HepG2 (cell line): ENCODE results near the gene RUNX2.

Experiments used
- ATF4 ChIP-seq, 2 experiments: fragments of 450-650 bp in 1 of 2; sonication (generic) in 1 of 2; formaldehyde crosslinking; IDR thresholded peaks; 2 replicates each; pipeline versions ENCODE4 v1.5.0 to v1.8.0; 2020 to 2022; ENCODE audit warnings: mild to moderate bottlenecking in 1 of 2, missing genetic modification reagents in 1 of 2
- CAMTA2 ChIP-seq: sonication (generic); formaldehyde crosslinking; IDR thresholded peaks from 2 replicates; pipeline ENCODE4 v1.4.0; 2020; ENCODE audit warnings: mild to moderate bottlenecking, missing genetic modification reagents, borderline replicate concordance
- CTCF ChIP-seq: sonication (generic); formaldehyde crosslinking; IDR thresholded peaks from 2 replicates; pipeline ENCODE4 v1.5.0; 2020; ENCODE audit warnings: mild to moderate bottlenecking, missing genetic modification reagents, moderate library complexity
- DR1 ChIP-seq: sonication (generic); formaldehyde crosslinking; IDR thresholded peaks from 2 replicates; pipeline ENCODE4 v1.8.0; 2021; ENCODE audit warnings: mild to moderate bottlenecking, missing genetic modification reagents, inconsistent platforms
- EZH2 ChIP-seq: conservative IDR thresholded peaks from 2 replicates; pipeline ENCODE4 v1.6.1; 2012; ENCODE audit warnings: mild to moderate bottlenecking, low read depth, low read length, moderate library complexity
- JUND ChIP-seq: sonication (generic); formaldehyde crosslinking; IDR thresholded peaks from 2 replicates; pipeline ENCODE4 v1.8.0; 2022; ENCODE audit warnings: mild to moderate bottlenecking, missing genetic modification reagents
- NFRKB ChIP-seq: fragments of 450-650 bp; IDR thresholded peaks from 2 replicates; pipeline ENCODE4 v1.6.1; 2017
- POLR2AphosphoS2 ChIP-seq: IDR thresholded peaks from 2 replicates; pipeline ENCODE4 v1.6.1; 2011; ENCODE audit warnings: low read depth, low read length, improper control_type of control experiment
- REST ChIP-seq, 2 experiments: IDR thresholded peaks; 2 replicates each; pipeline ENCODE4 v1.6.1; 2011 to 2012; ENCODE audit warnings: low read length in 2 of 2, borderline replicate concordance in 1 of 2, low read depth in 1 of 2, mild to moderate bottlenecking in 1 of 2, moderate library complexity in 1 of 2
- TFE3 ChIP-seq: IDR thresholded peaks from 2 replicates; pipeline ENCODE4 v1.6.1; 2016
- ZBTB1 ChIP-seq: sonication (generic); formaldehyde crosslinking; IDR thresholded peaks from 2 replicates; pipeline ENCODE4 v1.4.0; 2020; ENCODE audit warnings: missing genetic modification reagents, borderline replicate concordance
- ZBTB49 ChIP-seq: sonication (generic); formaldehyde crosslinking; IDR thresholded peaks from 2 replicates; pipeline ENCODE4 v1.4.0; 2020; ENCODE audit warnings: missing genetic modification reagents, borderline replicate concordance
- ZNF12 ChIP-seq: sonication (generic); formaldehyde crosslinking; IDR thresholded peaks from 2 replicates; pipeline ENCODE4 v1.5.0; 2020; ENCODE audit warnings: missing genetic modification reagents
- ZNF747 ChIP-seq: sonication (generic); formaldehyde crosslinking; IDR thresholded peaks from 2 replicates; pipeline ENCODE4 v1.8.1; 2023; ENCODE audit warnings: missing genetic modification reagents, mild to moderate bottlenecking, borderline replicate concordance

- no peak for TF ChIP-seq ZBTB1 (CRISPR knock-in tag)
- no peak for TF ChIP-seq REST (IDR thresholded peaks at IDR 0.05; ENCODE audit: borderline replicate concordance in 1 of 2, low read depth in 1 of 2, low read length in 2 of 2)
- no peak for TF ChIP-seq ZNF747
- TF ChIP-seq JUND (CRISPR knock-in tag): no peak
- TF ChIP-seq POLR2AphosphoS2: no peak
- no peak for TF ChIP-seq TFE3 (CRISPR knock-in tag)
- TF ChIP-seq ZNF12 (CRISPR knock-in tag): no peak
- no peak for TF ChIP-seq EZH2
- TF ChIP-seq CAMTA2 (CRISPR knock-in tag): no peak
- no peak for TF ChIP-seq DR1 (CRISPR knock-in tag)
- TF ChIP-seq NFRKB: no peak
- no peak for TF ChIP-seq CTCF (CRISPR knock-in tag)
- no peak for TF ChIP-seq ZBTB49 (CRISPR knock-in tag)
- no peak for TF ChIP-seq ATF4 (CRISPR knock-in tag; IDR thresholded peaks at IDR 0.05)
Observed at GRCh38 chr6:45431317-45432065, 103.4 kb downstream of the RUNX2 start.
